Erythroblast (primary cell): ENCODE data around the gene AP2A1.

Source experiments
- DNase-seq, 2 experiments: peaks; one replicate each; lab custom pipeline; 2025; lab: John Stamatoyannopoulos, UW
- GATA1 ChIP-seq: IDR thresholded peaks from 2 replicates; pipeline ENCODE4 v1.6.1; 2011; ENCODE audit warnings: low read depth, mild to moderate bottlenecking, control low read depth, low read length, moderate library complexity
- POLR2A ChIP-seq: IDR thresholded peaks from 2 replicates; pipeline ENCODE4 v1.6.1; 2011; ENCODE audit warnings: mild to moderate bottlenecking, low read length

AP2A1 gene

DNA sequence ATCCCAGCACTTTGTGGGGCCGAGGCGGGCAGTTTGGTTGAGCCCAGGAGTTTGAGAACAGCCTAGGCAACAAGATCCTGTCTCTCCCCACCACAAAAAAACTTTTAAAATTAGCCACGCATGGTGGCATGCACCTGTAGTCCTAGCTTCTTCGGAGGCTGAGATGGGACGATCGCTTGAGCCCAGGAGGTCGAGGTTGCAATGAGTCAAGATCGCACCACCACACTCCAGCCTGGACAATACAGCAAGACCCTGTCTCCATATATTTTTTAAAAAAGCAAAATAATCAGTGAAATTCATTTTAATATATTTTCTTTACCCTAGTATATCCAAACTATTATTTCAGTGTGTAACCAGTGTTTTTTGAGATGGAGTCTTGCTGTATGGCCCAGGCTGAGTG lies 8.2 kb downstream of the AP2A1 start:
- no peak for TF ChIP-seq POLR2A
- no peak for TF ChIP-seq GATA1
- DNase-seq: no peak

DNA sequence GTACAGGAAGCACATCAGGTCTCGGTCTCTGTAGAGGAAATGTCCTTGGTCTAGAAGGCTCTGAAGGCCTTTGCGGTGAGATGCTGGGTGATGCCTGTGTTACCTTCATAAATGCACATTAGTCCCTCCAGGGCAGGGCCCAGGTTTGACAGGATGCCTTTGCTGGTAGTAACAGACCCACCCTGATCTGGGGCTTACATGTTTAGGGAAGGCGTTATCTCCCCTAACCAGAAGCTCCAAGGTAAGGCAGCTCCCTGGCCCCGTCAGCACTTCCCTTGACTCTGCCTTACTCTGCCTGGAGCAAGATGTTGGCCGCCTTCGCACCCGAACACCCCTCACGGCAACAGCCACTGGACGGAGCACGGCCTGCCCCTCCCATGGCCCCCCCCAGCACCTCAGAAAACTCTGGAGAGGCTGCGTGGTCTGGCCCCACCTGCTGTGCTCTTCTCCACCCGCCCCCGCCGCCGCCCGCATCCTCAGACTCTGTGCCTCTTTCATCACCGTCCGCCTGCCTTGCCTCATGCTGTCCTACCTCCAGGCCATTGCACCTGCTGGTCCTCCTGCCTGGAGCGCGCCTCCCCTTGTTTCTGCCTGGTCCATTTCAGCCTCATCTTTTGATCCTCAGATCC lies 9.1 kb downstream of the AP2A1 start:
- DNase-seq: peak; percentile 87 to 89
- TF ChIP-seq POLR2A (no peak), GATA1 (no peak)

DNA sequence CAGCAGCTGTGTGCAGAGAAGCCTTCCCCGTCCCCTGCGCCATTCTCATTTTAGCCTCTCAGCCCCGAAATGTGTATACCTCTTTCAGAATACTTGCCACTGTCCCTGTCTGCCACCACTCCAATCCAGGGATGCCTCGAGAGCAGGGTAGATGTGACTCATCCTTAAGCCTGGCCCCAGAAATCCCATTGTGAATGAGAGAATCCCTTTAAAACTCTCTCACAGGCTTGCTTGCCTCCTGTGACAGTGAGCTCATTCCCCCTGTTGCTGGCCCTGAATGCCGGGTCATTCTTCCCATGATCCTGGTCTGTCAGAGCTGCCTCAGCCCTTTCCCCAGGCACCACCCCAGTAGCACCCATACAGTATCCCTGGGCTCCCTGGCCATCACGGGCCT lies 9.6 kb downstream of the AP2A1 start:
- TF ChIP-seq GATA1 (no peak), POLR2A (no peak)
- no peak for DNase-seq

DNA sequence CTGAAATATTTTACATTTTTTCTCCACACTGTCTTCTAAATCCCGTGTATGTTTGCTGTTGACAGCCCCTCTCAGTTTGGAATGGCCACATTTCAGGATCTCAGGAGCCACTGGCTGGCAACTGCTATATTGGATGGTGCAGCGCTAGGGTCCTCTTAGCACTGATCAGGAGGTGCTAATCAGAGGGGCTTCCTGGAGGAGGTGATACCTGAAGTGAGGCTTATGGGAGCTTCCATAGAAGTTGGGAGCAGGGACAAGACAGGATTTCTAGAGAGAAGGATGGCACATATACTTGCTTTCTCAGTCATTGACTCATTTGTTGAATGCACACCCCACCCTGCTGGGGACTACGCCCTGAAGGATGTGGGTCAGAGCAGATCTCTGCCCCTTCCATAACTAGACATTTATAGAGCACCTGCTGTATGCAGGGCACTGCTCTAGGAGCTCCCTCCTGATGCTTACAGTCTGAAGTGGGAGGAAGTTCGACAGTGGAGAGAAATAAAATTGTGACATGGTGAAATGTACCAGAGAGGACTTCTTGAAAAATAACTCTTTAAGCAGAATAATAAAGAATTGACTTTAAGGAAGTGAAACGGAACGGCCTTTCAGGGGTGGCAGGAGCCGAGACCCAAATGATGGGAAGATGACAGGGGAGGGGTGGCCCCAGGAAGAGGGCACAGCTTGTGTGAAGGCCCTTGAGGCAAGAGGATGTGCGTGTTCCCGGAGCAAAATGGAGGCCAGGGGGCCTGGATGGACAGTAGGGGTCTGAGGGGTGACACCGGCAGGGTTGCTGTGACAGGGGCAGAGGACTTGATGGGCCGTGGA lies 13.1 kb downstream of the AP2A1 start:
- no peak for DNase-seq
- TF ChIP-seq GATA1 (no peak), POLR2A (no peak)

DNA sequence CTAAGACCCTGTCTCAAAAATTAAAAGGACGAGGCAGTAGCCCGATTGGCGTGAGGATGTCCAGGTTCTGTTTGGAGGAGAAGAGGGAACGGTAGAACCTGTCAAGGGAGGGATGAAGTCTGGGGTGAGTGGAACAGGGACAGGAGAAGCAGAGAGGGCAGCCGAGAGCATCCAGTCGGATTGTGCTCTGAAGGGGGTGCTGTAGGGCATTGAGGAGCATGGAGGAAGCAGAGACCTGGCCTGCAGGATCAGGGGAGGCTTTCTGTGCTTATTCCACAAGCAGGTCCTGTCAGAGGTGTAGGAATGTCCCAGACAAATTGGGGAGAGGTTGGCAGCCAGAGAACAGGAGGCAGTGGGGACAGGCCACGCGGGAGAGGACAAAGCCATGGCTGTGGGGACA lies 14.1 kb downstream of the AP2A1 start:
- TF ChIP-seq POLR2A (no peak), GATA1 (no peak)
- no peak for DNase-seq

DNA sequence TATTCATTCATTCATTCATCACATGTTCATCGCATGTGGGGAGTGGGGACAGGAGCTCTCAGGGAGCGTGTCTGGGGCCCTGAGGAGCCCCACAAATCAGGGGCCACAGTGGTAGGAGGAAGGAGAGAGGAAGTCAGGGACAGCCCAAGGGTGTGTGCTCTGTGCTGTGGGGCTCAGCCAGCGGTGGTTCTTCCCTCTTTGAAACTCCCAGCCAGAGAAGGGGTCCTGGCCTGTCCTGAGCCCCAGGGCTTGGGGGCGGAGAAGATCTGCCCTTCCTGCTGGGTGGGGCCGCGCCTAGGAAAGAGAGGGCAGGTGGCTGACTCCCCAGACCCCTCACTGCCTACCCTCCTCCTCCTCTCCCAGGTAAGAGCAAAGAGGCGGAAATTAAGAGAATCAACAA lies 14.6 kb downstream of the AP2A1 start:
- TF ChIP-seq POLR2A (no peak), GATA1 (no peak)
- DNase-seq: no peak

DNA sequence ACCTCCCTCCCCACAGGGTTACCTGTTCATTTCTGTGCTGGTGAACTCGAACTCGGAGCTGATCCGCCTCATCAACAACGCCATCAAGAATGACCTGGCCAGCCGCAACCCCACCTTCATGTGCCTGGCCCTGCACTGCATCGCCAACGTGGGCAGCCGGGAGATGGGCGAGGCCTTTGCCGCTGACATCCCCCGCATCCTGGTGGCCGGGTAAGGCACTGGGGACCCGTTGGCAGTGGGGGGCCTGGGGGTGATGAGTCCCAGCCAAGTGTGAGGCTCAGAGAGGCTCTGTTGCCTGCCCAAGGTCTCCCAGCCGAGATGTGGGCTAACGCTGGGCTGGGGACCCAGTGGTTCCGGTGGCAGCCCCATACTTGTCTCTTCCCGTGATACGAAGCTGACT lies 15.7 kb downstream of the AP2A1 start:
- no peak for DNase-seq
- TF ChIP-seq POLR2A (no peak), GATA1 (no peak)

DNA sequence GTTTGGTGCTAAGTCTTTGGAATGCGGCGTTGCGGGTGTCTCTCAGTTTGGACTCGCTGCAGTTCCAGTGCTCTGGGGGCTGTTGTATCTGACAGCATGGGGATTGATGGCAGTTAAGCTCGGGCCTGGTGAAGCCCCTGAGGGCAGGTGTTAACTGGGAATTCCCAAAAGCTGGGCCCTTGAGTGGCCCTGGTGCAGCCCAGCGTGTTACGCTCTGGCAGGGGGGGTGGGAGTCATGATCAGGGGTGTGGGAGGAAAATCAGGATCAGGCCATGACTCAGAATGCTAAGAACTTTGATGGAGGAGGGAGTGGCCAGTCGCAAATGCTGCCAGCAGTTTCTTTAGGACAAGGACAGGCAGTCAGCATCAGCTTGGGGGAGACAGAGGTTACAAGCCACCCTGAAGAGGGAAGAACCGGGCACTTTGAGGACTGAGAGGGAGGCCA lies 19.6 kb downstream of the AP2A1 start:
- DNase-seq: no peak
- no peak for TF ChIP-seq POLR2A
- no peak for TF ChIP-seq GATA1

DNA sequence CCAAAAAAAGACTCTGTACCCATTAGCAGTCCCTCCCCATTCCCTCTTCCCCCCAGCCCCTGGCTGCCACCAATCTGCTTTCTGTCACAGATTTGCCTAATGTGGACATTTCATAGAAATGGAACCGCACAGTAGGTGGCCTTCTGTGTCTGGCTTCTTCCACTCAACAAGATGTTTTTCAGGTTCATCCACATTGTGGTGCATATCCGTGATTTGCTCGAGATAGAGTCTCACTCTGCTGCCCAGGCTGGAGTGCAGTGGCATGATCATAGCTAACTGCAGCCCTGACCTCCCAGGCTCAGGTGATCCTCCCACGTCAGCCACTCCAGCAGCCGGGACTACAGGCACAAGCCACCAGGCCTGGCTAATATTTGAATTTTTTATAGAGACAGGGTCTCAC lies 20.9 kb downstream of the AP2A1 start:
- no peak for TF ChIP-seq POLR2A
- no peak for TF ChIP-seq GATA1
- DNase-seq: no peak

DNA sequence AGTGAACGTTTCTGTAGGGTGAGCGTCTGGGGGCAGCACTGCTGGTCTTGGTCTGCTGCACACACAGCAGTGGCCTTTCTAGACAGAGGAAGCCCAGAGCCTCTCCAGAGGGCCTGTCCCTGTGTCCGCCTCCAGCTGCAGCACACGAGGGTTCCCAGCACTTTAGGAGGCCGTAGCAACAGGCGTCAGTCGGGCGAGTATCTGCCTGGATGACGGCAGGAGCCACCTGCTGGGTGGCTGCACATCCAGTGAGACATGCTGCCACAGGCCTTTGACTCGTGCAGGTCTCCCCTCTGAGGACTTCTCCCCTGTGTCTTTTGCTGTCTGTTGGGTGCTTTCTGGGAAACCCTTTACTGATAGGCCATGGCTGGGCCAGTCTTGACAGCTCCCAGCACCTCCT lies 22.1 kb downstream of the AP2A1 start:
- DNase-seq: no peak
- TF ChIP-seq GATA1: no peak
- no peak for TF ChIP-seq POLR2A

DNA sequence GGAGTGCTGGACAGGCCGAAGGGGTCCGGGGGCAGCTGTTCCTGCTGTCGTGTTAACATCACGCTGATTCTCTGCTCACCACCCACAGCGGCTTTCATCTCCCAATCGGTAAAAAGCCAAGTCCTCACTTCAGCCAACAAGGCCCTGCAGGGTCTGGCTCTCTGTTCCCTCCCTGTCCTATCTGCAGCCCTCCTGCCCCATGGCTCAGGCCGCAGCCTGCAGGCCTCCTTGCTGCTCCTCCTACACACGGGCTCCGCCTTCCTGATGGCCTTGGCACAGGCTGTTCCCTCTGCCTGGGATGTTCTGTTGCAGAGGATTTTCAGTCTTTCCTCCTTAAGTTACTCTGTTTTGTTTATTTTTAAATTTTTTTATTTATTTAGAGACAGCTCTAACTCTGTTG lies 24.1 kb downstream of the AP2A1 start:
- TF ChIP-seq POLR2A (no peak), GATA1 (no peak)
- no peak for DNase-seq

DNA sequence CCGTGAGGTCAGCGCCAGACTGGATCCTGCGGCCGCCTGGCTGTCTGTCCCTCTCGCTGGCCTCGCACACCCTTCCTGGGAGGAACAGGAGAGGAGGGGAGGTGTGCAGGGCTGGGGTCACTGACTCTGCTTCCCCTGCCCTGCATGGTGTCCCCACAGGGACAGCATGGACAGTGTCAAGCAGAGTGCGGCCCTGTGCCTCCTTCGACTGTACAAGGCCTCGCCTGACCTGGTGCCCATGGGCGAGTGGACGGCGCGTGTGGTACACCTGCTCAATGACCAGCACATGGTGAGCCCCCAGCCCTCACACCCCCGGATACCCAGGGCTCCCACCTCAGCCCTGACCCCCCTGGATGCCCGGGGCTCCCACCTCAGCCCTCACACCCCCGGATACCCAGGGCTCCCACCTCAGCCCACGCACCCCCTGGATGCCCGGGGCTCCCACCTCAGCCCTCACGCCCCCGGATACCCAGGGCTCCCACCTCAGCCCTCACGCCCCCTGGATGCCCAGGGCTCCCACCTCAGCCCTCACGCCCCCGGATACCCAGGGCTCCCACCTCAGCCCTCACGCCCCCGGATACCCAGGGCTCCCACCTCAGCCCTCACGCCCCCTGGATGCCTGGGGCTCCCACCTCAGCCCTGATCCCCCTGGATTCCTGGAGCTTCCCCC lies 25.1 kb downstream of the AP2A1 start:
- TF ChIP-seq POLR2A: no peak
- no peak for TF ChIP-seq GATA1
- no peak for DNase-seq

DNA sequence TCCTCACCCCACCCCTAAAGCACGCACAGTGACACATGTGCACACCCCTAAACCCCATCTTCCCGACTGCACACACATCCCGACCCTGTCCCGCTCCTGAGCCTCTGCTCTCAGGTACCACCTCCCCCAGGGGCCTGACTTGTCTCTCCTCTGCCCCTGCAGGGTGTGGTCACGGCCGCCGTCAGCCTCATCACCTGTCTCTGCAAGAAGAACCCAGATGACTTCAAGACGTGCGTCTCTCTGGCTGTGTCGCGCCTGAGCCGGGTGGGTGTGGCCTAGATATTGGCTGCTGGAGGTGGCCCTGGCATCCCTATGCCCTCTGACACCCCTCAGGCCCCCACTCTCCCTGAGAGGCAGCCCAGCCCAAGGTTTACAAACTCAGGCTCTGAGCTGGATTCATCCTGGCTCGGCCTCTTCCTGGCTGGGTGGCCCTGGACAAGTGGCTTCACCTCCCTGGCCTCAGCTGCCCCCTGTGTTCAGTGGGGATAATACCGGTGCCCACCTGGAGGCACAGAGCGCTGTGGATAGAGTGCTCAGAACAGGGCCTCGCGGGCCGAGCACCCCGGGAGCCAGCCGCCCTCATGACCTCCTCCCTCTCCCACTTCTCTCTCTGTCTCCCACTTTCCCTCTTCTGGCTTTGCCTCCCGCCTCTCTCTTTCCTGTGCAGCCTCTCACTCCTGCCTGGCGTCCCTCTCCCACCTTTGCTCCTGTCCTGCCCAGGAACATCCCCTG lies 26.2 kb downstream of the AP2A1 start:
- TF ChIP-seq GATA1: no peak
- TF ChIP-seq POLR2A: no peak
- DNase-seq: no peak

DNA sequence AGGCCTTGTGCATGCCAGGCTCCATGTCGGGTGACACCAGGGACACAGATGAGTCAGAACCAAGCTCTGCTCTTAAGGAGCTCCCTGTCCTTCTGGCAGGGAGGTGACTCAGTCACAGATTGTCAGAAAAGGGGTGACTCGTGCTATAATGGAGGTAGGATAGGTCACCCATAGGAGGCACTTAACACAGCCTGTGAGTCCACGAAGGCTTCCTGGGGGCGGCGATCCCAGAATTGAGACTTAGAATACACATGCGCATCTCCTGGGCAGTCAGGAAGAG lies 26.7 kb downstream of the AP2A1 start:
- TF ChIP-seq GATA1 (no peak), POLR2A (no peak)
- no peak for DNase-seq
